MM.1S (cell line): ENCODE measurements around the gene EIF5B.

ENCODE experiments used
- CTCF ChIP-seq: fragments of 300-600 bp; sonication (generic); IDR thresholded peaks from 2 replicates; pipeline ENCODE4 v1.5.1; 2016; ENCODE audit warnings: antibody characterized with exemption, low read length, mixed read lengths
- EZH2 ChIP-seq: fragments of 300-600 bp; sonication (generic); optimal IDR thresholded peaks from 2 replicates; pipeline ENCODE3; 2017; ENCODE audit warnings: low read depth, mild to moderate bottlenecking, antibody characterized with exemption, low read length, mixed read lengths
- EZH2phosphoT487 ChIP-seq: fragments of 300-600 bp; sonication (generic); IDR thresholded peaks from 2 replicates; pipeline ENCODE4 v1.6.1; 2018; ENCODE audit warnings: antibody characterized with exemption, low read length

GRCh38 chr2:99450199-99450598 lies 113.0 kb downstream of the EIF5B start:
- TF ChIP-seq EZH2phosphoT487 (no peak), CTCF (no peak), EZH2 (no peak)
